Jurkat, Clone E6-1 (cell line): Measurements from ENCODE around the gene FBXL7.

Source experiments
- DNase-seq: peaks from one replicate; pipeline ENCODE4 v3.0.0-alpha.2; 2011; ENCODE audit warnings: low read depth, low spot score
- H3K4me3 ChIP-seq: 2 replicates; pipeline ENCODE4 v1.5.1; 2011; ENCODE audit warnings: mild to moderate bottlenecking, low read length, control low read depth, moderate library complexity

Gene FBXL7

DNA sequence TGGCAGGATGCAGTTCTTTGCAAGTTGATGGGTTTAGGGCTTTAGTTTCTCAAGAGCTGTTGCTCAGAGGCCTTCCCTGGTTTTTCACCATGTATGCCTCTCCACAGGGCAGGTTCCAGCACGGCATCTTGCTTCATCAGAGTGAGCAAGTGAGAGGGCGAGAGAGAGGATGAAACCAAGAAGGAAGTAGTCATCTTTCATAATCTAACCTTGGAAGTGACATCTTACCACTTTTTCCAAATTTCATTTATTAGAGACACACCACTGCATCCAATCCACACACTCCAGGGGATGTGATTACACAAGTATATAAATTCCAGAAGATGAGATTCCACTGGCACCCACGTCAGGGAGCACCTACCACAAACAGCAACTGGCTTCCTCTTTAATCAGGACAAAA, 385.2 kb downstream of the FBXL7 start:
- no peak for DNase-seq

DNA sequence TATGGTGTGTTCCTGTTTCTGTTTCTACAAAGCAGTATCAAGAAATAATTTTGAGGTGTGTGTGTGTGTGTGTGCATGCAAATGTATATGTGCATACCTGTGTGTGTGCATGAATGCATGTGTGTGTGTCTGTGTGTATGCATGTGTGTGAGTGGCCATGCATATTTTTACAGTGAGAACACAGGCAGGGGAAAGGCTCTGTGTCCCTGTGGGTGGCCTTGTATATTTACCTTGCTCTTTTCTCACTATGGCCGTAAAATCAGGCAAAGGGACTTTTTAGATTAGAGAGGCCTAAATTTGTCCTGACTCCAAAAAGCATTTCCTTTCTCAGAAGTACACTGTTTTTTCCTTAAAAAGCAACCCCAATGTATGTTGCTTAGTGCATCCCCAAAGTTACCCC, 386.2 kb downstream of the FBXL7 start:
- no peak for DNase-seq
- H3K4me3 ChIP-seq: no peak overlapping the region

More for the DNA sequence above, 385.2 kb downstream of the FBXL7 start:
- H3K4me3 ChIP-seq: no peak overlapping the region

DNA sequence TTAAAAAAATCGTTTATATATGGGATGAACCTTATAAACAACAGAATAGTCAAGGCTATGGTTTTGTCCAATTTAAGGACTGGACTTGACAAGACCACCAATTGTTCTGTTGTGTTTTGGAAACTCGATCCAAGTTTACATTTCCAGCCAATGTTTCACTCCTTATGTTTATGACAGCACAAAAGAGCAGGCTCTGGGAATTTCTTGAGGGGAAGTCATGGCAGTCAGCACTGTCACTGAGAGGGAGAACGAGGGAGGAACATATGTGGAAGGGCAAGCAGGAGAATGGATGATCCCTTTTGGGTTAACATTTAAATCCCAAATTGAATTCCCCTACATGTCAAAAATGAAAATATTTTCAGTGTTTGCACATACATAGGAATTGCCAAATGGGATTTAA, 387.1 kb downstream of the FBXL7 start:
- no peak for DNase-seq

DNA sequence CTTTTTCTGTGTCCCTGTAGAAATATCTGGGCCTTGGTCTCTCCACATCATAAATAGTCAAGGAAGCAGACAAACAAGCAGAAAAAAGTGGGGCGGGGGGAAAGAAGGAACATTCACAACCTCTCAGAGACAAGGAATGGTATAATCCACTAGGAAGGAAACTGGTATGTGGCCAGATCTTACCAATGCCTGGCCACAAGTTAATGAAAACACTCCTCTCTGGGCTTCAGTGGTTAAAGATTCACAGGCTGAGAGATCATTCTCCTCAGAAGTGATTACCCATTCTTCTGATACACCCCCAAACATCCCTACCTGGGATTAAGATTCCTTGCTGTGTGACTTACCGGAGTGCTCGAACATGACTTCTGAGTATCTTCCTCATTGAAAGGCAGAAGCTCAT, 389.0 kb downstream of the FBXL7 start:
- no peak for DNase-seq

More for the DNA sequence above, 387.1 kb downstream of the FBXL7 start:
- H3K4me3 ChIP-seq: no peak overlapping the region

DNA sequence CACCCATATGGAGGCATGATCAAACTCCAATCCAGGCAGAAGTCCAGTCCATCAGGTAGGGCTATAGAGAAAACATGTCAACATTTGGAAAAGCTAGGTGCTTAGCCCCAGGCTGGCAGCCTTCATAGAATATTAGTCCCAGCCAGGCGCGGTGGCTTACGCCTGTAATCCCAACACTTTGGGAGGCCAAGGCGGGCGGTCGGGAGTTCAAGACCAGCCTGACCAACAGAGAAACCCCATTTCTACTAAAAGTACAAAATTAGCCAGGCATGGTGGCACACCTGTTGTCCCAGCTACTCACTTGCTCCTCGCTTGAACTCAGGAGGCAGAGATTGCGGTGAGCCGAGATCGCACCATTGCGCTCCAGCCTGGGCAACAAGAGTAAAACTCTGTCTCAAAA, 393.9 kb downstream of the FBXL7 start:
- no peak overlapping the region for H3K4me3 ChIP-seq
- DNase-seq: no peak

More for the DNA sequence above, 389.0 kb downstream of the FBXL7 start:
- no peak overlapping the region for H3K4me3 ChIP-seq

DNA sequence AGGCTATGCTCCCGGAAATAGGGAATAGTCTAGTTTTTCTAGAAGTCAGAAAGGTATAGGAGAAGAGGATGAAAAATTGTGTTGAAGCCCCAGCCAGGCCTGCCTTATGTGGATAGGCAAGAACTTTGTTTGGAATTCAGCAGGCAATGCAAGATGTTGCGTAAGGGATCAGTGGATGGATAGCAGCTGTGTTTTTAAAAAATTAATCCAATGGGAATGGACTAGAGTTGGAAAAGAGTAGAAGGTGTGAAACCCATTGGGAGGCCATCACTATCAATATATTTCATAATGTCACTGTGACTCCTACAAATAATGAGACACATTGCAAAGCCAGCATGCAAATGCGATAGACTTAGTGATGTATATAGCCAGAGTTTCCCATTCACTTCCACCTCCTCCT, 397.7 kb downstream of the FBXL7 start:
- no peak for DNase-seq
- no peak overlapping the region for H3K4me3 ChIP-seq

DNA sequence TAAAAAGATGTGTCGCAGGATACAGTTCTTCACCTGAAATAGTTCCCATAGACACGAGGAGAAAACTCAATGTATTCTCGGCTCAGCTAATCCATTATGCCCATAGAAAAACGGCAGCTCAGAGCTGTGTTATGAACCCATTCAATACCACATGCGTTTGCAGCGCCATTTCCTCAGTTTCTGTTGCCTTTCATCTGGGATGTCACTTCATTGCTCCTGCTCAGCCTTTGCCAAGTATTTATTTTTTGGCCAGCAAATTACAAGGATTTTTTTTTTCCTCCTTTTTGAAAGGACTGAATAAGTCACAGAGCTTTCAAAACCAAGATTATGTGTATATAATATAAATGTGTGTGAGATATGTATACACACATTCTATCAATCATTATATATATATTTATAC, 398.7 kb downstream of the FBXL7 start:
- no peak for DNase-seq

DNA sequence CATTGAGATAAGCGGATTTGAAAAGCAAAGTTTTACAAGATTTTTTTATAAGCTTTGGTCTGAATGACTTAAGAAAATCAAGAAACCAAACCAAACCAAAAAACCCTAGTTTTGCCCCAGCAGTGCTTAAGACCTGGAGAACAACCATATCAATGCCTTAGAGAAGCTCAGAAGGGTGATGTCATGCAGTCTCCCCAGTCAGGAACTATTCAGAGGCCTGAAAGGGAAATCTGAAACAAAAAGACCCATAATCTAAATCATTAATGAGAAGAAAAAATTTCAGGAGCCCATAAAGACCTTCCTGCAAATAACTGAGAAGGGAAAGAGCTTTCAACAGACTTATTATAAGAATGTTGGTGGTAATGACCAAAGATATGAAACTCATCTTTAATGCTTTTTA, 399.5 kb downstream of the FBXL7 start:
- no peak for DNase-seq
- no peak overlapping the region for H3K4me3 ChIP-seq

More for the DNA sequence above, 398.7 kb downstream of the FBXL7 start:
- no peak overlapping the region for H3K4me3 ChIP-seq

DNA sequence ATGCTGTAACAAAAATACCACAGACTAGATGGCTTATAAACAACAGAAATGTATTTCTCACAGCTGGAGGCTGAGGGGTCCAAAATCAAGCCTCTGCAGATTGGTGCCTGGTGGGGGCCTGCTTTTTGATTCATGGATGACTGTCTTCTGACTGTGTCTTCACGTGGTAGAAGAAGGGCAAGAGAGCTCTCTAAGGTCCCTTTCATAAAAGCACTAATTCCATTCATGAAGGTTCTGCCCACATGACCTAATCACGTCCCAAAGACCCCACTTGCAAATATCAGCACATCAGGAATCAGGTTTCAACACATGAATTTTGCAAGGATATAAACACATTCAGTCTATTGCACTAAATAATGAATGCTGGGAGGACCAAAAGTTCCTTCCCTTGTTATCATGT, 401.2 kb downstream of the FBXL7 start:
- no peak overlapping the region for H3K4me3 ChIP-seq
- no peak for DNase-seq

DNA sequence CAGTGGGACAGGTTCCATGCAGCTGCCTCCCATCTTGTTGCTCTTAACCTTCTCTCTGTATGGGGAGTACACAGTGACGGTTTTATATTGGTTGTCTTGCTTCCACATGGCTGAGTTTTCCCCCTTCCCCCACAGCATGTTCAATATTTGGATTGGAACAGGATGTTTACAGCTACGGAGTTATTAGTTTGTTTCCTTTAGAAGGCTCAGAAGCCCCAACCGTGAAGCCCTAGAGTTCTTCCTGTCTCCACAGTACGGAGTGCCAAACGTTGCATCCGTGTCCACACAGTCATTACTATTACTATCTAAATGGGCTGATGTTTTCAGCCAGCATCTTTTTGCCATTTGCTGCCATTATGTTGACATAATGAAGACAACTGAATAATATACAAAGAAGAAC, 402.1 kb downstream of the FBXL7 start:
- H3K4me3 ChIP-seq: no peak overlapping the region
- DNase-seq: no peak

DNA sequence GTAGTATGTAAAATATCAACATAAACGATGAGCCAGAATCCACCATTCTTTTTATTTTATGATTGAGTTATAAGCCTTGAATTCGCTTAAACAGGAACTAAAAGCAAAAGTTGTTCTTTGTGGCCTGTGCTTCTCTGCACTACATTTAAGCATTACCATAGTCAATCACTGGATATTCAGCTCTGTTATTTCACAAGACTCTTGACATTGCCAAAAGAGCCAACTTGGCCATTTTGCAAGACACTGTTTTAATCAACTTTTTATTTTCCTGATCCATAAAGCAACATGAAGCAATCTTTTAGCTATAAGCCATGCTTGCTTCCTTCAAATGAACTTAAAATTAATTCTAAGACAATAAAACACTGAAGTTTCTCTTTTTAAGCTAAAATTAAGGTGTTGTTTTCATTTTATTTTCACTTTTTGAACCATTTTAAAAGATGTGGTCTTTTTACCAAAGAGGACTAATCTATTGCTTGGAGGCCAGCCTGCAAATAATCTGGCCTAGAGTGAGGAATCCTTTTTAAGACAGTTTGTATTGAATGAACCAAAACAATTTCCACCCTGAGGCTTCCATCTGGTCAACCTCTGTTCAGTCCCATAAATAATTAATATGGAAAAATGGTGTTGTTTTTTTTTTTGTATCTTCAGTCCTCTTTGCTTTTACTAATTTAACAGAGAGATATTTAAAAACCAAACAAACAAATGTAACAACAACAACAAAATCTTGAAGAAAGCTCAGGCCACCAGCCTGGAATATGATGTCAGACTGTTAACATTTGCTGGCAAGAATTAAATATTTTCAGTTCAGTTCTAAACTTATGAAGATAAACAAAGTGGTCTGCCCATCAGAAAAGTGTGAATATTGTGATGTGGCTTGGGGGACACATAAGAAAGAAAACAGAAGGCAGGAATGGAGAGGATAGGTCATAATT, 405.2 kb downstream of the FBXL7 start:
- H3K4me3 ChIP-seq: no peak overlapping the region
- DNase-seq: no peak

DNA sequence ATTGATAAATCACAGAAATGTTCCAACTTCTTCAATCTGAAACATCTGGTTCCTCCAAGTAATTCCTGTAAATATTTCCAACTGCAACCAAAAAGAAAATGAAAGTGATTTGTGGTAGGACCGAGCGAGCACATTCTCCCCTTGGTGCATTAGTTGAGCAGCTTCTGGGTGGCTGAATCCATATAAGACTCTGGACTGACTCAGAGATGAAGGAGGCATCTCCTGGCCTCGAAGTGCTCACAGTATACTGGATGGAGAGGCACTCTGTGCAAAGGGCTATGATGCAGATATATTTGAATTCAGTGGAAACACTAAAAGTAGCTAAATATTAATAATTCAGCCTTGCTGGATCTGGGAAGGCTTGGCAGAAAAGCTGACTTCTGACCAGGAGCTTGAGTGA, 414.7 kb downstream of the FBXL7 start:
- H3K4me3 ChIP-seq: no peak overlapping the region
- DNase-seq: no peak

DNA sequence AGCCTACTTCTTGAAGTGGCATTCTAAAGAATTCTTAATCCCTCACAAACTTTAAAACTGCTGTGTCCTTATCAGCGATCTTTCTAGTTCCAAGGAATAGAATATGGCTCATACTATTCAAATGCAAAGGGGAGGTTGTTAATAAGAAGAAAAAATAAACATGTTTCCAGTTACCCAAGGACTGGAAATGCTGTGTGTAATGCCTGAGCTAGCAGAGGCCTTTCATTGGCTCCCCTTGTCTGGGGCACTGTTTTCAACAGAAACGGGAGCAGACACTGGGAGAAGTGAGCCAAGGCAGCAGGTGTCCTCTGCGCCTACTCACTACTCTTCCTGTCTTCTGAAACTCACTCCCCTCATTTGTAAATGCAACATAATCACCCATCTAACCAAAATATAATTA, 426.6 kb downstream of the FBXL7 start:
- no peak for DNase-seq
- no peak overlapping the region for H3K4me3 ChIP-seq

DNA sequence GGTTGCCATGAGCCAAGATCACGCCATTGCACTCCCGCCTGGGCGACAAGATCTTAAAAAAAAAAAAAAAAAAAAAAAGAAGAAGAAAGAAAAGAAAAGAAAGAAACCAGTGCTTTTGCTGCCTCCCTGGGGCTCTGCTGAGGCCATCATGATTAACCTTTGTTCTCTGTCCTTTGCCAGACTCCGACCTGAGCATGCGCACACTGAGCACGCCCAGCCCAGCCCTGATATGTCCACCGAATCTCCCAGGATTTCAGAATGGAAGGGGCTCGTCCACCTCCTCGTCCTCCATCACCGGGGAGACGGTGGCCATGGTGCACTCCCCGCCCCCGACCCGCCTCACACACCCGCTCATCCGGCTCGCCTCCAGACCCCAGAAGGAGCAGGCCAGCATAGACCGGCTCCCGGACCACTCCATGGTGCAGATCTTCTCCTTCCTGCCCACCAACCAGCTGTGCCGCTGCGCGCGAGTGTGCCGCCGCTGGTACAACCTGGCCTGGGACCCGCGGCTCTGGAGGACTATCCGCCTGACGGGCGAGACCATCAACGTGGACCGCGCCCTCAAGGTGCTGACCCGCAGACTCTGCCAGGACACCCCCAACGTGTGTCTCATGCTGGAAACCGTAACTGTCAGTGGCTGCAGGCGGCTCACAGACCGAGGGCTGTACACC, 427.9 kb downstream of the FBXL7 start:
- DNase-seq: no peak
- H3K4me3 ChIP-seq: no peak overlapping the region

DNA sequence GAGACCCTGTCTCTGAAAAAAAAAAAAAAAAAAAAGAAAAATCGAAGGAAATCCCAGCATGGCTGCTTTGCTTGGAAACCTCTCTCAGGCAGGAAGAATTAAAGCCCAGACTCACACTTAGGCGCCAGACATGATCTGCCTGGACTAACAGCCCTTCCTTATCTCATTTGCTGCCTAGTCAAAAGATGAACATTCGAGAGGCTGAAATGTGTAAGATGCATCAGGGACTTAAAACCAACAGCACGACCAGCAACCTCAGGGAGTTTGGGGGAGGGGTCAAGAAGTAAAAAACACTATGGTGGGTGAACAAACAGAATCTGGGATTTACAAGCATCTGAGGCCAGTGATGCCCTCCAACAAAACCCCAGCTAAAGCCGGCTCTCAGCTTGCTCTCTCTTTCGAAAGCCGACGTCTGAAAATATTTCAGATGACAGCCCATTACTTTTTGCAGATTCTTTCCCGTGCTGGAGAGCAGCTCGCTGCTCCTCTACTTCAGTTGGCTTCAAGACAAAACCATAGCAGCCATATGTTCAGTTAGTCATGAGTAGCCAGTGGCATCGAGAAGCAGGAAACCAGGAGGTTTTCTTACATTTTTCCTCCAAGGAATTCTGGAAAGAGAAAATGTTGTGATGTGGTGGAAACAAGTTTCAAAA, 429.8 kb downstream of the FBXL7 start:
- no peak overlapping the region for H3K4me3 ChIP-seq
- DNase-seq: no peak

DNA sequence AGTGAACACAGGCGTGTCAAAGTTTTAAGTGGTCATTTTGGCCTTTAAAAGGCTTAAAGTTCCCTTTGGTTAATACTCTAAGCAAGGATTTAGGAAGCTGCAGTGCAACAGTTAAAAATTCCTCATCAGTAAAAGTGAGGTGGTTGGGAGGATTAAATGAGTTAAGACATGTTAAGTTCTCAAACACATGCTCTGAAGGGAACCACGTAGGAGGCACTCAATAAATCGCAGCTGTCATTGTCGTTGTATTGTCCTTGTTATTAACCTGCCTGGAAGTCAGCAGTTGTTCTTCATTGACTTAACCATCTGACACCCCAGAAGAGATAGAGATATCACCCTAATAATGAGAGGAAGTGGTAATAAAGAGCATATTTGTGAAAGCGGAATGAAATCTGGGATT, 432.1 kb downstream of the FBXL7 start:
- no peak for DNase-seq
- no peak overlapping the region for H3K4me3 ChIP-seq

DNA sequence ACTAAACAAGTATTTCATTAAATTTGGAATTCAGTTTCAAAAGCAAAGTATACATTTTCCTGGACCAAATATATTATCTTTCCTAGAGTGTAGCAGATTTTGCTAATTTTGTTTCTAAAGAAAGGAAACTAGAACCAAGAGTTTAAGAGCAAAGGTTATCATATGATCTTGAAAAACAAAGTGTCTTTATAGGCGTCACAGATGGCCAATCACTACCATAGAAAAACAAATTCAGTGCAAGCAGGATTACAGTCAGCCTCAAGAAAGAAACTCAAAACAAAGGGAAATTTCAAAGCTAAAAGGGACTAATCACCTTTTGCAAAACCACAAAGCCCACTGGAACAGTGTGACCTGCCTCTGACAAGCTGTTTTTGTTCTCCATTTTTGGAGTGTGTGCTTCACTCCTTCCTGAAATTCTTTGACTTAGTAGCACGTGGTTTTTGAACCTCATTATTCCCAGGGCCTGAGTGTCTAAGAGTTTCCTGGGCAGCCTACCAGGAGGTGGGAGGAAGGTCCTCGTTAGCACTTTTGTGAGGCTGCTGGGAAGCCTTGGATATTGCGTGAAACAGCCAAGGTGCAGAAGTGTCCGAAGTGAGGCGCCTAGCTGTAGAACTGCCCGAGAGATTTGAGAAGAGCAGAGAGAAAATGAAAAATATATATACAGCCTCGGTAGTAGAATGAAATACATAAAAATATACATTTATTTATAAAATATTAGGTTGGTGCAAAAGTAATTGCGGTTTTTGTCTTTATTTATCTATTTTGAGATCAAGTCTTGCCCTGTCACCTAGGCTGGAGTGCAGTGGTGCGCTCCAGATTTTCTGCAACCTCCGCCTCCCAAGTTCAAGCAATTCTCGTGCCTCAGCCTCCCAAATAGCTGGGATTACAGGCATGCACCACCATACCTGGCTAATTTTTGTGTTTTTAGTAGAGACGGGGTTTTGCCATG, 433.6 kb downstream of the FBXL7 start:
- DNase-seq: no peak
- no peak overlapping the region for H3K4me3 ChIP-seq

DNA sequence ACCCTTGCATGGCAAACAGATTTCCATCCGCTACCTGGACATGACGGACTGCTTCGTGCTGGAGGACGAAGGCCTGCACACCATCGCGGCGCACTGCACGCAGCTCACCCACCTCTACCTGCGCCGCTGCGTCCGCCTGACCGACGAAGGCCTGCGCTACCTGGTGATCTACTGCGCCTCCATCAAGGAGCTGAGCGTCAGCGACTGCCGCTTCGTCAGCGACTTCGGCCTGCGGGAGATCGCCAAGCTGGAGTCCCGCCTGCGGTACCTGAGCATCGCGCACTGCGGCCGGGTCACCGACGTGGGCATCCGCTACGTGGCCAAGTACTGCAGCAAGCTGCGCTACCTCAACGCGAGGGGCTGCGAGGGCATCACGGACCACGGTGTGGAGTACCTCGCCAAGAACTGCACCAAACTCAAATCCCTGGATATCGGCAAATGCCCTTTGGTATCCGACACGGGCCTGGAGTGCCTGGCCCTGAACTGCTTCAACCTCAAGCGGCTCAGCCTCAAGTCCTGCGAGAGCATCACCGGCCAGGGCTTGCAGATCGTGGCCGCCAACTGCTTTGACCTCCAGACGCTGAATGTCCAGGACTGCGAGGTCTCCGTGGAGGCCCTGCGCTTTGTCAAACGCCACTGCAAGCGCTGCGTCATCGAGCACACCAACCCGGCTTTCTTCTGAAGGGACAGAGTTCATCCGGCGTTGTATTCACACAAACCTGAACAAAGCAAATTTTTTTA, 436.7 kb downstream of the FBXL7 start:
- DNase-seq: no peak
- no peak overlapping the region for H3K4me3 ChIP-seq
